Suppressor macrophage treated with lipopolysaccharide for 1 hour (primary cell): Measurements from ENCODE around the gene MVB12A.

Experiments
- DNase-seq, 3 donors: peaks; one replicate each; pipeline ENCODE4 v3.0.0-alpha.2; 2020 to 2022

Gene MVB12A

DNA sequence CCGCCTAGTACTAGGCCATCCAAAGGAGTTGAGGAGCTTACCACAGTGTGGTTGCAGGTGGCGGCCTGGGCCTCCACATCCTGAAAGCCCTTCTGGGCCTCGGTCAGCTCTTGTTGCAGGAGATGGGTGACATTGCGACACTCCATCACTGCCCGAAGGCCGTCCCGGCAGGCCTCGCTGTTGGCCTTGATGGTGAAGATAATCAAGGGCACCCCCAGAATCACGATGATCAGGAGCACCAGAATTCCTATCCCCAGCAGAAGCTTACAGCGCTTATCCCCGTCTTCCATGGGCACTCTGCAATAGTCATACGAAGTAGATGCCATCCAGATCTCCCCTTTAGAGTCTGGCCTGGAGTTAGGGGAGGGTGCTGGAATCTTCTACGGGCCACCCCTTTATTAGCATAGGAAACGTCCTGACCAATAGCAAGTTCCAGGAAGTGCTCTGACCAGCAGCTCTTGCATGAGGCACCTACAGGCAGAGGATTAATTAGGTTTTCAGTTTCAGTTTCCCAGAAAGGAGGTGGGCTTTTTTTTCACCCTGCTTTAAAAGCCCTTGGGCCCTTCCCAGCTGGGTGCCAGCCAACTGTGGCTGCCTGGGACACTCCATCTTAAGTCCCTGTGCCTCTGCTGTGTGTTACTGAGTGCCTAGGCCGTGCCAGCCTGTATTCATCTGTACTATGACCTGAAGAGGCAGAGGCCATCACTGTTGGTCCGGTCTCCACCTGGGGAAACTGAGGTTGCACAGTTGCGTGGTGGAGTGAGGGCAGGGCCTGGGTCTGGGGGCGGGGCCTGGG is 14.4 kb upstream of the MVB12A start, which contains the start of gene BST2:
Gene BST2 (minus strand): TSS at position 381 of the 796 bp plus-strand sequence. CDS start 55 bp downstream, at position 326.
- peak; percentile 91 to 98 (median 94) for DNase-seq

DNA sequence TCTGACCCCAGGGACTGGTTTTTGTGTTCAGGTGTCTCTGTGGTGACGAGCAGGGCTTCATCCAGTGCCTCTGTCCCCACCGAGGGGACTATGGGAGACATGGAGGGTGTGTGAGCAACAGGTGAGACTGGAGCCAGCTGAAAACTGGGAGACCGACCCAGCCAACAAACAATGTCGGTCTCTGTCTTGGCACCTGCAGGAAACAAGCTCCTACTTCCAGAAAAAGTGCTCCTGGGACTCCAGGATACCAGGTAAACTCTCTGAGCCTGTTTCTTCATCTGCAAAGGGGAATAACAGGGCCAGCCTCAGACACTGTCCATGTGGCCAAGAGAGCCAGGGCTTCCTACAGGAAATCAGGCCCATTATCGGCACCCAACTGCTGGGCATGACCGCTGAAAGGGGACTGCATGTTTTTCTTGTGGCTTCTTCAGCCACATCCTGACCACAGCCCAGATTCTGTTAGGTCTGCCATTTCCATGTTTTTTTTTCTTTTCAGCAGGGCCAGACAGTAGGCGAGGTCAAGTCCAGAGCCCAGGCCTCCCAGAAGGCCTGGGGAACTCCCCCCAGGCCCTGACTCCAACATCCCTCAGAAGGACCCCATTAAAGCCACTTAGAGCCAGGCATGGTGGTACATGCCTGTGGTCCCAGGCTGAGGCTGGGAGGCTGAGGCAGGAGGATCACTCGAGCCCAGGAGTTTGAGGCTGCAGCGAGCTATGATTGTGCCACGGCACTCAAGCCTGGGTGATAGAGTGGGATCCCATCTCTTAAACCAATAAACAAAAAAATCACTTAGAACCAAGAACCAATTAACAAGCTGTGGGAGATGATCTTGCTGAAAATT is 13.6 kb upstream of the MVB12A start:
- DNase-seq: peak in 2 of 3 donors; percentile 35 to 53

DNA sequence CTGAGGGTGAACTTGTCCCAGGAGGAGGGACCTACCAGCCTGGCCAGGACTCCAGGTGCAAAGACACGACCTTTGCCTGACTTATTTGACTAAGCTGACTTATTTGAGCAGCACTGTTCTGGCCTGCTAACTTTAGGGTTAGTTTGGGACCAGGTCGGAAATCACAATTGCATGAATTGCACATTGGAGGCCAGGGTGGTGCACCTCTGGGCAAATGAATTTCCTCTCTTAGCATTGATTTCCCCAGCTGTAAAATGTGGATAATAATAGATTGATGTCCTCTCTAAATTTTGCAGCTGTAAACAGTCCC is 13.0 kb upstream of the MVB12A start:
- no peak for DNase-seq

DNA sequence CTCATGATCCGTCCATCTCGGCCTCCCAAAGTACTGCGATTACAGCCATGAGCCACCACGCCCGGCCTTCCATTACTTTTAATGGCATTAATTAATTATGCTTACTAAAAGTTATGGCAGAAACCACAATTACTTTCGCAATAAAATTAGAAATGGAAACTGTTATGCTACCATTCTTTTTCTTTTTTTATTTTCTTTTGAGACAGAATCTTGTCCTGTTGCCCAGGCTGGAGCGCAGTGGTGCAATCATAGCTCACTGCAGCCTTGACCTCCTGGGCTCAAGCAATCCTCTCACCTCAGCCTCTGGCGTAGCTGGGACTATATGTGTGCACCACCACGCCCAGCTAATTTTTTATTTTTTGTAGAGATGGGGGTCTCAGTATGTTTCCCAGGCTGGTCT is 9.9 kb upstream of the MVB12A start:
- no peak for DNase-seq

DNA sequence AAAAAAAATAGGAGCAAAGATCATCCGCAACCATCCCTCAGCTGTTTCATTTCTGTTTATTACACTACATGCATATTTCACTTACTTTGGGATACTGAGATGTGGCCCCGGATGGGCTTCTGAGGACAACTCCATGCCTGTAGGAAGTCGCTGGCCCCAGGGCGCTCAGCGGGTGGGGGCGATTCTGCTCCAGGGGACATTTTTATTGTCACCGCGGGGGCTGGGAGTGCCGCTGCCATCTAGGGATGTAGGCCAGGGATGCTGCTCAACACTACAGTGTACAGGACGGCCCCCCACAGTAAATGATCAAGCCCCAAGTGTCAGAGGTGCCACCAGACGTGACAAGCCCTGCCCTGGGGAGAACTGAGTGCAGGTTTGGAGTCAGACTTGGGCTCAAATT is 8.0 kb upstream of the MVB12A start:
- DNase-seq: no peak

DNA sequence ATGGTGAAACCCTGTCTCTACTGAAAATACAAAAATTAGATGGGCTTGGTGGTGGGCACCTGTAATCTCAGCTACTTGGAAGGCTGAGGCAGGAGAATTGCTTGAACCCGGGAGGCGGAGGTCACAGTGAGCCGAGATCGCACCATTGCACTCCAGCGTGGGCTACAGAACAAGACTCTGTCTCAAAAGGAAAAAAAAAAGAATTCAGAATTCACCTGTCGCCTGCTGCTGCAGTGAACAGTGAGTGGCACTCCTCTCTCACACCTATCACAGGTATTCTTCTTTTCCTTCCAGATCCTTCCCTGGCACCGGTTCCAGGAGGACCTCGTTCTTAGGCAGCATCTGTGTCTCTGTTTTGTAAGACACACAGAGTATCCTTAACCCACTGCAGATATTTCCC is 5.8 kb upstream of the MVB12A start:
- no peak for DNase-seq

DNA sequence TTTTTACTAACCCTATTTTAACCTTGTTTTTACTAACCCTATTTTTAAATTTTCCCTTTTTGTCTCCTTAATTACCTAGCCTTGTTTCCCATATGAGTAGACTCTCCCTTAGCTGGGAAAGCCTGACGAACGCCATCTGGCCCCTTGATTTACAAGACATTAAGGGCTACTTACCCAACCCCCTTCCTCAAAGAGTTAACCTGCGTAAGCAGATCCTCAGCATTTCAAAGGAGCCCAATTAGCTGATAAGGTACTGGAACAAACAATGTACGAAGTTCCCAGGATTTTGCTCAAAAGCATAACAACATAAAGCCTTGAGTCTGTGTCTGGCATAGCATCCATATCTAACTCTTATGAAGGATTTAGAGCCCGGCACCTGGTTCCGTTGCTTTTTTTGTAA is 4.7 kb upstream of the MVB12A start:
- DNase-seq: no peak

DNA sequence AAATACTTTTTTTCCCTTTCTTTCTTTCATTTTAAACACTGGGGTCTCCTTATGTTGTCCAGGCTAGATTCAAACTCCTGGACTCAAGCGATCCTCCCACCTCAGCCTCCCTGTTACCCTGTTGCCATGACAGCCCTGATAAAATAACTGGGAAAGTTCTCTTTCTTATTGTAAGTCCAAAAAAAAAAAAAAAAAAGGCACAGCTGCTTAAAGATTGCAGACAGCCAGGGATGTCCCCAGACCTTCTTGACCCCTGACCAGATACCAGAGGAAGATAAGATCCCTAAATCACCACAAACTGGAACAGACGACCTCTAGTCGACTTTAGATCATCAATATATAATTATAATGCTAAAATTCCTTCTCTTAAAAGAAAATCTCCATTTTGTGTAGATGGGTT is 1.1 kb upstream of the MVB12A start:
- DNase-seq: no peak

DNA sequence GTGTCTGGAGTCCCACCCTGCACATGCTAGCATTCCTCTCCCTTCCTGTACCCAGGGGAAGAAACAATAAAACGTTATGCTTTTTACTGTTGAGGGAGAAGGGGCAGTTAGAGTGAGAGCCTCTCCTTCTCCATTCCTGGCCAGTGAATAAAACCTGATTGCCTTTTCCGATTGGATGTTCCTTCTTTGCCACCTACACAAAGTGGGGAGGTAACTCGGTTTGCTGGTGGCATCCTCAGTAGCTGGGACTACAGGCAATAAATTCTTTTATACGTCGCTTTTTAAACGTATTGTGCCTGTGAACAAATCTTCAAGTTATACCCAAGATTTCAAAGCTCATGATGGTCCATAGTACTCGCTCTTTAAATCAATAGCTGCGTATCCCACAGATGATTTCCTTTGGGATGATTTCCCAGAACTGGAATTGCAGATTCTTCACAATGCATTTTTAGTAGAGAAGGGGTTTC is 660 bp upstream of the MVB12A start:
- DNase-seq: no peak

DNA sequence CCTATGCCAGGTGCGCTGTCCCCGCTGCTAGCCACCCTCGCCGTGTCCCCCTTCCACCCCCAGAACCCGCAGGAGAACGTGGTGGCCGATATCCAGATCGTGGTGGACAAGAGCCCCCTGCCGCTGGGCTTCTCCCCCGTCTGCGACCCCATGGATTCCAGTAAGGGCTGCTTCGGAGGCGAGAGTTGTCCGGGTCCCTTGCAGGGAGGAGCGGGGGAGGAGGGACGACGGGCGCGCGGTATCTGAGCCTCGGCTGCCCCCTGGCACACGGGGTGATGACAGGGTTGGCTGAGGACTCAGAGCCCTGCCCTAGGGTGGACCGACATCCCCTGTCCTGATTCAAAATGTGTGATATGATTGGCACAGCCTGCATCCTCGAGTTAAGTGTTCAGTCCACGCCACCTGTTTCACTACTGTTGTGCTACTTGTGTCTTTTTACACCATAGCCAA is 653 bp downstream of the MVB12A start:
- peak; percentile 39 to 69 (median 52) for DNase-seq

DNA sequence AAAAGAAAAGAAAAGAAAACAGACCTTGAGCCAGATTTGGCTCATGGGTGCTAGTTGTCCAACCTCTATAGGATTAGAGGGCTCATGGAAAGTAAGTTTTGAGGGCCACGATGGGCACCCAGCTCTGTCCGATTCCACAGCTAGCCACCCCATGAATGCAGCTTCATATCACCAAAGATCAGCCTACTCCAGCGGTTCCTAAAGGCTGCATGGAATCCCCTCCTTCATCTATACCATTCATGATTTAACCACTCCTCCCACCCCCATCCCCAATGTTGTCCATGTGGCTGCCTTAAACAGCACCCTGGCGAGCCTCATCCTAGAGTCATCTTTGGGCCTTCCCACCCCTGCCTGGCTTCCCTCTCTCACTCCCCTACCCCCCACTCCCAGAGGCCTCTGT is 2.1 kb downstream of the MVB12A start:
- DNase-seq: no peak

DNA sequence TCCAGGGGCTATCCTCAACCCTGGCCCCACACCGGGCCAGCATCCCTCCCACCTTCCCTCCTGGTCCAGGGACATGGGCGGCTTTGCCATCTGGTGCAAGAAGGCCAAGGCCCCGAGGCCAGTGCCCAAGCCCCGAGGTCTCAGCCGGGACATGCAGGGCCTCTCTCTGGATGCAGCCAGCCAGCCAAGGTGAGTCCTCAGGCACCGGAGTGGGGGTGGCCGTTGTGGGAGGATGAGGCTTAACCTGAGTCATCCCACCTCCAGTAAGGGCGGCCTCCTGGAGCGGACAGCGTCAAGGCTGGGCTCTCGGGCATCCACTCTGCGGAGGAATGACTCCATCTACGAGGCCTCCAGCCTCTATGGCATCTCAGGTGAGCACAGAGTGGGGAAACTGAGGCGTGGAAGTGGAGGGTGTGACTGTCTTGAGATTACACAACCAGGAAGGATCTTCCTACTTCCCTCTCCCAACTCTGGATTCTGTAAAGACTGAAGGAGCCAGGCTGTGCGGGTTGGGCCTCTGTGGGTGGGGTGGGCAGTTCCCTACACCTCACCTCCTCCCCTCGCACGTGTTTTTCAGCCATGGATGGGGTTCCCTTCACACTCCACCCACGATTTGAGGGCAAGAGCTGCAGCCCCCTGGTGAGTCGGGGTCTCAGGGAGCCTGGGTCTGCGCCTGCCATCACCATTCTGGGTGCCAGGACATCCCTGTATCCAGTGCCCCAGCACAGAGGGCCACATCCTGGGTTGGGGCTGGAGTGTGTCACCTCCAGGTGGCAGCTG is 3.8 kb downstream of the MVB12A start:
- DNase-seq: no peak

DNA sequence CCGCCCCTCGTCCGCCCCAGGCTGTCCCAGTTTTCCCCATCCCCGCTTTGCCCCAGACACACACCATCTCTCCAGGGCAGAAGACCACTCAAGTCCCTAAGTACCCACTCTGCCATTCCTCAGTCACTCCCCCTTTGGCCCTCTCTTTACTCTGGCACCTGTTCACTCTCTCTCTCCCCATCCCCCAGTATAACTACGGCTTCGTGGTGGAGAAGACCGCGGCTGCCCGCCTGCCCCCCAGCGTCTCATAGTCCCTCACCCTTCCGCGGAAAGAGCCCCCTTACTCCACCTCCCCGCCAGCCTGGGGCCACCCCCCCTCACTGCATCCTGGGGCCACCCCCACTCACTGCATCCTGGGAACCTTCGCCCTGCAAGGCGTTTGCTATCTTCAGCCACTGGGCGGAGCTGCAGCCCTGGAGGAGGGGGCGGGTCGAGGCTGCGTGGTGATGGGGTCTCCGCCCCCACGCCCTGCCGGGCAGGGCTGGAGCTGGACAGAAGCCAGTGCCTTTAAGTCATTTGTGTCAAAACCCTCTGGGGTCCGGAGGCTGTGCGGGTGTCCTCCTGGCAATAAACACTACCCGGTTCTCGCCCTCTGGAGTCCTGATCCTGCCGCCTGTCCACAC is 5.0 kb downstream of the MVB12A start:
- peak; percentile 35 to 67 (median 41) for DNase-seq

DNA sequence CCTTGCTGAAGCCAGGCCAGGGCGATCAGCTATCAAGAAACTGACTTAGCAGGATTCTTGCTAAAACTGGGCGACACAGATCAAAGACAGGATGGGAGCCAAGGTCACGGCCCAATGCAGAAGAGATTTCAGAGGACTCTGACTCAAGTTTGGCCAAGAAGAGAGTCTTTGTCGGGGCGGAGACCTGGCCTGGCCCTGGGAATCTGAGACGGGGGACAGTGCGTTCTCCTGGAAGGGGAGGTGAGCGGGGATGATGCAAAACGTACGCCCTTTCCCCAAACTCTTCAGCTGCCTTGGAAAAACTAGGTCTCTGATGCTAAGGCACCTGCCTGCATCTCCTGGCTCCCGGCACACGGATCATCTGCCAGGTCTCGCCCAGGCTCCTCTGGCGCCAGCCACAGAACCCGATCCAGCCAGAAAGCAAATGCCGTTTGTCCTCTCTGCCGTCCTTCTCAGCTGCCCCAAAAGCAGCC is 9.8 kb downstream of the MVB12A start:
- DNase-seq: no peak

DNA sequence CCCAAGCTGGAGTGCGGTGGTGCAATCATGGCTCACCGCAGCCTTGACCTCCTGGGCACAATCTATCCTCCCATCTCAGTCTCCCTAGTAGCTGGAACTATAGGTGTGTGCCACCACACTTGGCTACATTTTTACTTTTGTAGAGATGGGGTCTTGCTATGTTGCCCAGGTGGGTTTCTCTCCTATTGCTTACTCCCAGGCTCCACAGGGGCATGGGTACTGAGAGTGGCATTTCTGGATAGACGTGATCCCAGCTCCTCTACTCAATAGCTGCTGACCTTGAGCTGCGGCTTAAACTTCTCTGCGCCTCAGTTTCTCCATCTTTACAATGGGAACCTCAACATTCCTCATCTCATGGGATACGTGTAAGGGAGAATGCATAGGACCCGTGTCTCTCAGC is 11.6 kb downstream of the MVB12A start:
- no peak for DNase-seq

DNA sequence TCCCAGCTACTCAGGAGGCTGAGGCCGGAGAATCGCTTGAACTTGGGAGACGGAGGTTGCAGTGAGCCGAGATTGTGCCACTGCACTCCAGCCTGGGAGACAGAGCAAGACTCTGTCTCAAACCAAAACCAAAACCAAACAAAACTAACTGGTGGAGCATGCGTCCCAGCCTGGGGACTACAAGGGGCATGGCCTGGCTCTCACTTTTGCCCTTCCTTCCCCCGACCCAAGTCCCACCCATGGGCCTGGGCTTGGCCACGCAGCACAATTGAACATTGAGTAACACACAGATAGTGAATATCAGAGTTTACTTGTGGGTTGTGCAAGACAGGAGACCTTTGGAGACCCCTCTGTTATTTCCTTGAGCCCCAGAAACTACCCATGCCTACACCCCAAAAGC is 15.4 kb downstream of the MVB12A start:
- no peak for DNase-seq

DNA sequence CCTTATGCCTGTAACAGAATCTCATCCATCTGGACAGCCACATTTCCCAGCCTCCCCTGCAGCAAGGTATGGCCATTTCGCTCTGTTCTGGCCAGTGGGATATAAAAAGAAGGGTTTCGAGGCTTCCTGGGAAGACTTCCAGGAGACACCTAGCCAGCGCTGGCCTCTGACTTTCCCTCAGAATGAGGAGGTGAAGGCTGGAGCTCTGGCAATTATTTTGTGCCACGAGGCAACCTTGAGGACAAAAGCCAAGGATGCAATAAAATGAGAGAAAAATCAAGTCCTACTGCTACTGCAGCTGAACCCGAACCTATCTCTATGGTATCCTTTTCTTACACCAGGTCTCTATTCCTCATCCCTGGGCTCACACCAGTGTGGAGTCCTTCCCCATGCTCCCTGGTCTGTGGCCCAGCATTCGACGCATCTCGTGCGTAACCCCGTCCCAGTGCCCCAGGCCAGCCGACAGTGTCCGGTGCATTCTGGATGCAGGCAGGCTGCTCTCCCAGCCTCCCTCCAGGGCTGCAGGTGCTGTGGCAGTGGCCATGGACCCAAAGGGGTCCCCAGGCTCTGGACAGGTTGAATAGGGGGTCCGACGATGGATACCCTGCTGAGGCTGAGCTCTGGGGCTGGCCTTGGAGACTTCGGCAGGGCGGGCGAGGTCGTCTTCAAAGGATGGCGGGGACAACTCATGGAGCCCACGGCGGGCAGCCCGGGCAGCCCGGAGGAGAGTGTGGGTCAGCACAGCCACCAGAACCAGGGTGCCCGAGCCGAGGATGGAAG is 16.4 kb downstream of the MVB12A start:
- DNase-seq: no peak

DNA sequence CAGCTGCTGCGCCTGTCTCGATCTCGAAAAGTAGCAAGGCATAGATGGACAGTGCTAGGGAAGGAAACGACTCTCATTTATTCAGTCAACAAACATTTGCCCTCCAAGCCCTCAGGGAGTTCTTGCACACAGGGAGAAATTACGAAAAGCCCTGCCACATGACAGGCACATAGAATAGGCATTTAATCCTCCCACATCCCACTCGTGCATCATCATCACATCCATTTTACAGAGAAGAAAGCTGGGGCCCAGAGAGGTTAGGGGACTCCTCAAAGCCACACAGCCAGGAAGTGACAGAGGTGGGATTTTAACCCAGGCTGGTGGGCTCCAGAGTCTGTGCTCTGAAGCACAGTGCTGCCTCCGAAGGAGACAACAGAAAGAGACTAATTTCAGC is 17.0 kb downstream of the MVB12A start:
- DNase-seq: no peak

DNA sequence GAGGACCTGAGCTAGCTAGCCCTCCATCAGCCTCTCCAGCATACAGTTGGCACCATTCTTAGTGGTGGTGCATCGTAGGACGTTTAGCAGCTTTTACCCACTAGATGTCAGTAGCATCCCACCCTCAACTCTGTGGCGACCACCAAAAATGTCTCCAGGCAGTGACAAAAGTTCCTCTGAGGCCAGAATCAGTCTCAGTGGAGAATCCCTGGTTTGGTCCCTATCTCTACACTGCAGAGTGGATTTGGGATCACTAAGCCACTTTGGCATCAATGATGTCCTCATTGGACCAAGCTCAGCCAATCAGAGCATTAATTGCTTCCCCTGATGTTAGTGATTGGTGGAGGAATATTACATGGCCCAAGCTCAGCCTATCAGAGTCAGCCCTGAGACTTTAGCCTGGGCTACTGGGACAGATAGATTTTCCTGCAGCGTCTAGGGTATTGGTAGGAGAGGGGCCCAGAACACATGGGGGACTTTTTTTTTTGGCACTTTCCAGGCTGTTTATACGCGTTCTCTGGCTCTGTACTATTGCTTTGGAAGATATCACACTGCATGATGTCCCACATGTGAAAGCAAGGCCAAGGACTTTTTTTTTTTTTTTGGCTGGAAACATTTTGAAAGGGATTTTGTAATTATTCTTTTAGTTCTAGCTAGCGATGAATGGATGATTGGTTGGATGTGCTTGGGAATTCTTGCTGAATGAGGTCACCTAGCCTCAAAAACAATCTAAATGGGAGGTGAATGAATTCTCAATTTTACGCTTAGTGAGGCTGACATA is 21.6 kb downstream of the MVB12A start:
- peak; percentile 36 to 48 (median 39) for DNase-seq

DNA sequence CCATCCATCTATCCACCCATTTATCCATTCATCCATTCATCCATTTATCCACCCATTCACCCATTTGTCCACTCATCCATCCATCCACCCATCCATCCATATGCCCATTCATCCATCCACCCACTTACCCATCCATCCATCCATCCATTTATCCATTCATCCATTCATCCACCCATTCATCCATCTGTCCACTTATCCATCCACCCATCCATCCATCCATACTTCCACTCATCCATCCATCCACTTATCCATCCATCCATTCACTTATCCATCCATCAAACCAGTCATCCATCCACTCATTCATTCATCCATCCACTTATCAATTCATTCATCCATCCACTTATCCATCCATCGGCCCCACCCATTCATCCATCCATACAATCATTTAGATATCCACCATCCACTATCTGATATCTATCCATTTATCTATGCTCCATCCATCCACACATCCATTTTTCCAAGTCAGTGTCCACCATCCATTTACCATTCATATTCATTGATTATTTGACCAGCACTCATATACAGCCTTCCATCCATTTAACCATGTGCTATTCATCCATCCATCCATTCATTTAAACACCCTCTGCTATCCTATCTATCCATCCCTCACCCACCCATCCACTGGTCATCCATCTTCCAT is 25.8 kb downstream of the MVB12A start:
- no peak for DNase-seq
